Brain microvascular endothelial cell (primary cell): ENCODE measurements around the gene LSM5.

Source experiments
- DNase-seq: peaks from one replicate; pipeline ENCODE4 v3.0.0-alpha.2; 2020
- H3K27ac ChIP-seq: fragments of 250-450 bp; sonication (Bioruptor Pico); 2 replicates; pipeline ENCODE4 v1.5.1; 2020; ENCODE audit warnings: mild to moderate bottlenecking, moderate library complexity
- H3K27me3 ChIP-seq: fragments of 250-450 bp; sonication (Bioruptor Pico); replicated peaks from 2 replicates; pipeline ENCODE4 v1.5.1; 2020; ENCODE audit warnings: mild to moderate bottlenecking
- H3K36me3 ChIP-seq: fragments of 250-450 bp; sonication (Bioruptor Pico); replicated peaks from 2 replicates; pipeline ENCODE4 v1.5.1; 2020; ENCODE audit warnings: mild to moderate bottlenecking
- H3K4me3 ChIP-seq: 2 replicates; pipeline ENCODE4 v1.5.1; 2011; ENCODE audit warnings: low read depth, mild to moderate bottlenecking, control low read depth, low read length, moderate library complexity
- CTCF ChIP-seq: IDR thresholded peaks from 2 replicates; pipeline ENCODE4 v1.5.1; 2011; ENCODE audit warnings: low read depth, mild to moderate bottlenecking, moderate library complexity, low read length, control low read depth, inconsistent platforms; ENCODE audit errors: missing control alignments
- in situ Hi-C: cut with HindIII; loops from 2 replicates; pipeline ENCODE4 v1.10.0; 2017; ENCODE audit warnings: low sequenced_read_pairs, low pct_ligation_motif_present

The LSM5 gene

GRCh38 chr7:32462977-32463376 lies 27.2 kb downstream of the LSM5 start:
- no peaks in the 10 kb centered on the region for H3K27me3 ChIP-seq
- no peak for DNase-seq
- no peak overlapping the region for H3K27ac ChIP-seq
- in situ Hi-C loops = no loop called here
- H3K4me3 ChIP-seq = no peak overlapping the region
- H3K36me3 ChIP-seq = no peaks in the 10 kb centered on the region
- no peak for TF ChIP-seq CTCF

- Histone ChIP-seq H3K36me3 (no peaks in the 10 kb centered on the region), H3K27me3 (no peaks in the 10 kb centered on the region), H3K27ac (no peak overlapping the region), H3K4me3 (no peak overlapping the region)
- TF ChIP-seq CTCF = no peak
- in situ Hi-C loops = no loop called here
- DNase-seq = no peak
These were observed 27.7 kb downstream of the LSM5 start for GRCh38 chr7:32462451-32462850.

- H3K27ac ChIP-seq = no peak overlapping the region
- no peak for TF ChIP-seq CTCF
- no peak for DNase-seq
- no peak overlapping the region for H3K4me3 ChIP-seq
- no peaks in the 10 kb centered on the region for H3K27me3 ChIP-seq
- in situ Hi-C loops = no loop called here
- H3K36me3 ChIP-seq = no peaks in the 10 kb centered on the region
These were observed 28.7 kb downstream of the LSM5 start for GRCh38 chr7:32461484-32461883.

- Histone ChIP-seq H3K27me3 (no peaks in the 10 kb centered on the region), H3K36me3 (no peaks in the 10 kb centered on the region), H3K27ac (no peak overlapping the region), H3K4me3 (no peak overlapping the region)
- in situ Hi-C loops = no loop called here
- TF ChIP-seq CTCF = no peak
- no peak for DNase-seq
These were observed 30.4 kb downstream of the LSM5 start for GRCh38 chr7:32459788-32460187.

- in situ Hi-C loops = no loop called here
- H3K36me3 ChIP-seq = no peaks in the 10 kb centered on the region
- H3K4me3 ChIP-seq = no peak overlapping the region
- H3K27ac ChIP-seq = no peak overlapping the region
- no peak for TF ChIP-seq CTCF
- H3K27me3 ChIP-seq = no peaks in the 10 kb centered on the region
- DNase-seq = no peak
These were observed 32.2 kb downstream of the LSM5 start for GRCh38 chr7:32458025-32458424.

- Histone ChIP-seq H3K36me3 (no peaks in the 10 kb centered on the region), H3K27me3 (no peaks in the 10 kb centered on the region), H3K4me3 (no peak overlapping the region), H3K27ac (no peak overlapping the region)
- no peak for TF ChIP-seq CTCF
- DNase-seq = no peak
- in situ Hi-C loops = no loop called here
These were observed 36.7 kb downstream of the LSM5 start for GRCh38 chr7:32453341-32454011.
